GM12878 (cell line): Measurements from ENCODE around the gene TCF7L1. TPM values are rescaled to one million over a fixed set of nuclear protein-coding genes. Genes with fewer than 3 reads are reported as not detected.

Experiments
- ATAC-seq: fragments of 200-7000 bp; cut with Tn5 transposase; 3 replicates; pipeline ENCODE4 v1.9.1; 2020; ENCODE audit warnings: mild to moderate bottlenecking, moderate library complexity
- BruUV-seq: library from RNA; stranded (reverse); fragments of 400-500 nt; replicated peaks from 2 replicates; lab custom pipeline; 2021; lab: Mats Ljungman, UMichigan
- CTCF ChIA-PET: fragments of 300-600 bp; sonication (Branson Sonifier 250); formaldehyde crosslinking; extraction: SDS; loops from one replicate; lab custom pipeline; 2021; ENCODE audit warnings: inconsistent platforms; lab: Yijun Ruan, JAX
- POLR2A ChIA-PET: fragments of 350-600 bp; formaldehyde crosslinking; extraction: SDS; loops from one replicate; lab custom pipeline; 2021; ENCODE audit warnings: inconsistent platforms; lab: Charles Lee
- RAD21 ChIA-PET: fragments of 300-600 bp; sonication (Branson Sonifier 250); formaldehyde crosslinking; loops from one replicate; lab custom pipeline; 2023; ENCODE audit warnings: antibody characterized with exemption; ENCODE audit not compliant: unreplicated experiment; lab: Charles Lee
- SMC1A ChIA-PET: fragments of 300-600 bp; sonication (Branson Sonifier 250); formaldehyde crosslinking; loops from one replicate; lab custom pipeline; 2023; ENCODE audit not compliant: unreplicated experiment, uncharacterized antibody; lab: Charles Lee
- DNase-seq: peaks from one replicate; pipeline ENCODE4 v3.0.0-alpha.2; 2011; ENCODE audit warnings: low read depth, low spot score
- FAIRE-seq: peaks from 3 replicates; lab custom pipeline; 2011; peaks lifted over from hg19 to GRCh38; lab: Jason Lieb, UNC
- H2AFZ ChIP-seq: 2 replicates; pipeline ENCODE4 v1.6.0; 2011; ENCODE audit warnings: low read depth, low read length, control low read depth; ENCODE audit not compliant: control insufficient read depth
- H3K27ac ChIP-seq: 2 replicates; pipeline ENCODE4 v1.5.1; 2011; ENCODE audit warnings: control low read depth; ENCODE audit not compliant: control insufficient read depth, insufficient read depth
- H3K27me3 ChIP-seq, 2 experiments: replicated peaks in 1 of 2; 2 replicates each; pipeline versions ENCODE4 v1.6.0 to v1.6.1; 2011; ENCODE audit warnings: low read length in 1 of 2; ENCODE audit not compliant: control insufficient read depth in 2 of 2, insufficient read depth in 2 of 2
- H3K36me3 ChIP-seq, 2 experiments: 2 replicates each; pipeline ENCODE4 v1.5.1; 2011; ENCODE audit warnings: low read length in 1 of 2; ENCODE audit not compliant: control insufficient read depth in 2 of 2, insufficient read depth in 2 of 2
- H3K4me1 ChIP-seq: 2 replicates; pipeline ENCODE4 v1.6.1; 2011; ENCODE audit warnings: mild to moderate bottlenecking, low read length, moderate library complexity, mixed read lengths; ENCODE audit not compliant: control insufficient read depth, insufficient read depth
- H3K4me2 ChIP-seq: 2 replicates; pipeline ENCODE4 v1.6.0; 2011; ENCODE audit warnings: control low read depth; ENCODE audit not compliant: control insufficient read depth, insufficient read depth
- H3K4me3 ChIP-seq: fragments of 200-600 bp; sonication (generic); 2 replicates; pipeline ENCODE4 v1.5.1; 2016
- H3K79me2 ChIP-seq: 2 replicates; pipeline ENCODE4 v1.6.0; 2011; ENCODE audit warnings: low read length; ENCODE audit not compliant: control insufficient read depth, insufficient read depth
- H3K9ac ChIP-seq: 2 replicates; pipeline ENCODE4 v1.8.0; 2011; ENCODE audit warnings: low read length, control low read depth, mixed read lengths; ENCODE audit not compliant: control insufficient read depth, insufficient read depth
- H3K9me3 ChIP-seq: replicated peaks from 3 replicates; pipeline ENCODE4 v1.5.1; 2011; ENCODE audit warnings: mild to moderate bottlenecking, low read length; ENCODE audit not compliant: control insufficient read depth, insufficient read depth
- H4K20me1 ChIP-seq: 2 replicates; pipeline ENCODE4 v1.6.0; 2011; ENCODE audit not compliant: control insufficient read depth, insufficient read depth
- KLF5 ChIP-seq: fragments of 450-650 bp; IDR thresholded peaks from 2 replicates; pipeline ENCODE4 v1.6.1; 2014; ENCODE audit warnings: mild to moderate bottlenecking; ENCODE audit not compliant: partially characterized antibody
- whole genome bisulfite sequencing: methylation state at CpG from one replicate; pipeline ENCODE4 v1.1.6; 2016; ENCODE audit warnings: low lambda C conversion rate; ENCODE audit not compliant: insufficient replicate concordance, insufficient coverage; ENCODE audit errors: missing lambda C conversion rate; 5-methylcytosine and 5-hydroxymethylcytosine counted together
- in situ Hi-C: fragments of 300-500 bp; cut with MboI; formaldehyde crosslinking; loops from 9 replicates; pipeline ENCODE4 v1.14.3; 2018; ENCODE audit warnings: mixed read lengths
- intact Hi-C: fragments of 100-400 bp; cut with micrococcal nuclease; formaldehyde crosslinking; loops from one replicate; pipeline ENCODE4 v1.14.2; 2022; ENCODE audit not compliant: unreplicated experiment
- polyA plus RNA-seq, 11 experiments: library from polyadenylated mRNA; depleted of rRNA in 4 of 11; unstranded in 6 of 11; stranded (reverse) in 5 of 11; fragments of >200 nt; fragmentation: Nextera tagmentation in 4 of 11; fragmentation: Illumina TruSeq in 1 of 11; extraction: Ambion mirVana in 4 of 11; extraction: Trizol in 1 of 11; gene quantifications; 1 replicate in 1 of 11; 2 replicates in 10 of 11; pipeline versions ENCODE4 v1.2.1 to v1.2.3, GENCODE V29; 2011 to 2016; ENCODE audit warnings: inconsistent platforms in 2 of 11, missing spikeins in 2 of 11, low read depth in 1 of 11
- small RNA-seq: library from RNA; depleted of rRNA; stranded (forward); fragments of <200 nt; gene quantifications from one replicate; pipeline ENCODE3, GENCODE V24; 2014
- total RNA-seq, 4 experiments: library from RNA; depleted of rRNA in 3 of 4; stranded (reverse); fragments of >200 nt in 3 of 4; fragmentation: Illumina TruSeq in 1 of 4; extraction: Trizol in 1 of 4; gene quantifications; 2 replicates each; pipeline versions ENCODE4 v1.2.1 to v1.2.3, GENCODE V29; 2013 to 2021

Gene TCF7L1
- total and polyA plus RNA-seq, 10 of the 15 experiments (the other 5 are each of a cell fraction or from before 2014, with no cell fraction given): 0.03 to 0.11 (median 0.10) TPM; not detected in 7

DNA sequence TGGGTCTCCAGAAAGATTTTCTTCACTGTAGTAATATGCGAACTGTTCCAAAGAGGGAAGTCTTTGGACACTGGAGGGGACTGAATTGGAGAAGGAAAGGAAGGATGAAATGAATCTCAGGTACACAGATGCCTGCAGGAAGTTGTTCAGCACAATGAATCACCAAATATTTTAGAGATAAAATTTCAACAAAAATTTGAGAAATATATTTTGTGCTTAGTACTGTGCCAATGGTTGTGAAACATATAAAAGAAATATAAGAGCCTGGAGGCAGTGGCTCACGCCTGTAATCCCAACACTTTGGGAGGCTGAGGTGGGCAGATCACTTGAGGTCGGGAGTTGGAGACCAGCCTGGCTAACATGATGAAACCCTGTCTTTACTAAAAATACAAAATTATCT lies 224.5 kb downstream of the TCF7L1 start:
- BruUV-seq: no TSS peak
- CTCF ChIA-PET: no interaction called here
- FAIRE-seq (no peak), ATAC-seq (no peak), DNase-seq (no peak)
- RAD21 ChIA-PET: interaction anchor here (1.0 kb wide), 1 partner anchor 58 kb away, joined by 3 read pairs; no protein-coding TSS in a partner anchor
- no peak for TF ChIP-seq KLF5
- no peaks in the 10 kb centered on the region for H3K27me3 ChIP-seq
- SMC1A ChIA-PET: interaction anchor here (0.9 to 1.4 kb wide), 4 partner anchors 8 to 193 kb away, joined by 3 read pairs; no protein-coding TSS in a partner anchor
- peaks cover 4% of the 10 kb centered on the region for H3K4me1 ChIP-seq
- intact Hi-C loops: no loop called here
- no peak overlapping the region for H2AFZ ChIP-seq
- in situ Hi-C loops: no loop called here
- POLR2A ChIA-PET: interaction anchor here (0.5 to 1.2 kb wide), 4 partner anchors 31 to 540 kb away, joined by 3 to 7 read pairs (median 4); no protein-coding TSS in a partner anchor
- 0 out of 2 replicates have a peak overlapping the region, but pooled peaks have one; percentile 14 for H3K4me3 ChIP-seq
- no peak overlapping the region; the same call in 1 of the 2 replicates for H3K4me2 ChIP-seq
- H3K9me3 ChIP-seq: no peaks in the 10 kb centered on the region
- no peak overlapping the region for H3K27ac ChIP-seq
- WGBS: 92% methylated on average over 3 of the region's 3 CpGs
- no peak overlapping the region for H3K9ac ChIP-seq
- H4K20me1 ChIP-seq: no peaks in the 10 kb centered on the region
- H3K79me2 ChIP-seq: peaks cover 22% of the 10 kb centered on the region
- no peaks in the 10 kb centered on the region; a peak in 1 of 4 replicates for H3K36me3 ChIP-seq

Small RNAs within 50 kb of the gene (small RNA-seq; reads per million reads assigned to genes)
- gene AC093162.1 (not detected), gene RF00019 (not detected), gene RNU6-674P (not detected)

Other genes starting within 250 kb of the TCF7L1 start
- 3,507 and 4,221 TPM in 2 replicates for gene TMSB10, start 227.7 kb upstream of the TCF7L1 start, total RNA-seq (2014; rRNA removed)
- 4,753 and 4,822 TPM in 2 replicates for gene TMSB10, start 227.7 kb upstream of the TCF7L1 start, total RNA-seq (2014; rRNA removed; fragmentation: Illumina TruSeq; extraction: Trizol)
- 2,058 and 2,139 TPM in 2 replicates for gene TMSB10, start 227.7 kb upstream of the TCF7L1 start, total RNA-seq (2021)
- 1,406 and 1,750 TPM in 2 replicates for gene TMSB10, start 227.7 kb upstream of the TCF7L1 start, polyA plus RNA-seq (2011; rRNA removed)
- gene TMSB10, start 227.7 kb upstream of the TCF7L1 start, polyA plus RNA-seq (2014; fragmentation: Illumina TruSeq; extraction: Trizol): 3,467 and 4,619 TPM in 2 replicates
- 1,000 to 10,000 TPM; 2,817 to 3,116 TPM for gene TMSB10, start 227.7 kb upstream of the TCF7L1 start, polyA plus RNA-seq (2014; fragmentation: Nextera tagmentation; extraction: Ambion mirVana)
- 3,894 and 4,860 TPM in 2 replicates for gene TMSB10, start 227.7 kb upstream of the TCF7L1 start, polyA plus RNA-seq (2014; rRNA removed)
- gene TMSB10, start 227.7 kb upstream of the TCF7L1 start, polyA plus RNA-seq (2016; fragmentation: Nextera tagmentation; extraction: Ambion mirVana): 1,000 to 10,000 TPM; 3,322 to 3,441 TPM
- gene KCMF1, start 162.2 kb upstream of the TCF7L1 start, total RNA-seq (2014; rRNA removed): 38.8 and 45.1 TPM in 2 replicates
- 48.2 and 51.8 TPM in 2 replicates for gene KCMF1, start 162.2 kb upstream of the TCF7L1 start, total RNA-seq (2014; rRNA removed; fragmentation: Illumina TruSeq; extraction: Trizol)
- 77.1 and 82.5 TPM in 2 replicates for gene KCMF1, start 162.2 kb upstream of the TCF7L1 start, total RNA-seq (2021)
- gene KCMF1, start 162.2 kb upstream of the TCF7L1 start, polyA plus RNA-seq (2011; rRNA removed): 124 and 137 TPM in 2 replicates
- gene KCMF1, start 162.2 kb upstream of the TCF7L1 start, polyA plus RNA-seq (2014; fragmentation: Illumina TruSeq; extraction: Trizol): 48.2 and 72.3 TPM in 2 replicates
- 1 to 10 TPM; 8.4 to 9.8 TPM for gene KCMF1, start 162.2 kb upstream of the TCF7L1 start, polyA plus RNA-seq (2014; fragmentation: Nextera tagmentation; extraction: Ambion mirVana)
- 43.1 and 47.1 TPM in 2 replicates for gene KCMF1, start 162.2 kb upstream of the TCF7L1 start, polyA plus RNA-seq (2014; rRNA removed)
- gene KCMF1, start 162.2 kb upstream of the TCF7L1 start, polyA plus RNA-seq (2016; fragmentation: Nextera tagmentation; extraction: Ambion mirVana): 10 to 100 TPM; 27.2 to 30.6 TPM
- 35.2 and 37.2 TPM in 2 replicates for gene TGOLN2, start 194.6 kb downstream of the TCF7L1 start, total RNA-seq (2014; rRNA removed)
- 35.3 and 36.9 TPM in 2 replicates for gene TGOLN2, start 194.6 kb downstream of the TCF7L1 start, total RNA-seq (2014; rRNA removed; fragmentation: Illumina TruSeq; extraction: Trizol)
- gene TGOLN2, start 194.6 kb downstream of the TCF7L1 start, total RNA-seq (2021): 62.6 and 64.7 TPM in 2 replicates
- 82.3 and 92.3 TPM in 2 replicates for gene TGOLN2, start 194.6 kb downstream of the TCF7L1 start, polyA plus RNA-seq (2011; rRNA removed)
- gene TGOLN2, start 194.6 kb downstream of the TCF7L1 start, polyA plus RNA-seq (2014; fragmentation: Illumina TruSeq; extraction: Trizol): 75.7 and 79.2 TPM in 2 replicates
- 10 to 100 TPM; 13.8 to 21.6 TPM for gene TGOLN2, start 194.6 kb downstream of the TCF7L1 start, polyA plus RNA-seq (2014; fragmentation: Nextera tagmentation; extraction: Ambion mirVana)
- 61.9 and 64.4 TPM in 2 replicates for gene TGOLN2, start 194.6 kb downstream of the TCF7L1 start, polyA plus RNA-seq (2014; rRNA removed)
- gene TGOLN2, start 194.6 kb downstream of the TCF7L1 start, polyA plus RNA-seq (2016; fragmentation: Nextera tagmentation; extraction: Ambion mirVana): 10 to 100 TPM; 48.1 to 50.7 TPM
- 26.5 and 27.6 TPM in 2 replicates for gene RETSAT, start 221.1 kb downstream of the TCF7L1 start, total RNA-seq (2014; rRNA removed)
- gene RETSAT, start 221.1 kb downstream of the TCF7L1 start, total RNA-seq (2014; rRNA removed; fragmentation: Illumina TruSeq; extraction: Trizol): 22.5 and 22.8 TPM in 2 replicates
- gene RETSAT, start 221.1 kb downstream of the TCF7L1 start, total RNA-seq (2021): 23.6 and 26.2 TPM in 2 replicates
- 19.2 and 25.1 TPM in 2 replicates for gene RETSAT, start 221.1 kb downstream of the TCF7L1 start, polyA plus RNA-seq (2011; rRNA removed)
- 20.4 and 28.8 TPM in 2 replicates for gene RETSAT, start 221.1 kb downstream of the TCF7L1 start, polyA plus RNA-seq (2014; fragmentation: Illumina TruSeq; extraction: Trizol)
- gene RETSAT, start 221.1 kb downstream of the TCF7L1 start, polyA plus RNA-seq (2014; fragmentation: Nextera tagmentation; extraction: Ambion mirVana): 1 to 10 TPM; 3.3 to 4.4 TPM
- 21.3 and 21.6 TPM in 2 replicates for gene RETSAT, start 221.1 kb downstream of the TCF7L1 start, polyA plus RNA-seq (2014; rRNA removed)
- gene RETSAT, start 221.1 kb downstream of the TCF7L1 start, polyA plus RNA-seq (2016; fragmentation: Nextera tagmentation; extraction: Ambion mirVana): 10 to 100 TPM; 12.8 to 15.2 TPM
- gene ELMOD3, start 221.4 kb downstream of the TCF7L1 start, total RNA-seq (2014; rRNA removed): 11.0 and 14.6 TPM in 2 replicates
- 10.0 and 10.4 TPM in 2 replicates for gene ELMOD3, start 221.4 kb downstream of the TCF7L1 start, total RNA-seq (2014; rRNA removed; fragmentation: Illumina TruSeq; extraction: Trizol)
- gene ELMOD3, start 221.4 kb downstream of the TCF7L1 start, total RNA-seq (2021): 10.1 and 11.2 TPM in 2 replicates
- 19.0 and 19.1 TPM in 2 replicates for gene ELMOD3, start 221.4 kb downstream of the TCF7L1 start, polyA plus RNA-seq (2011; rRNA removed)
- gene ELMOD3, start 221.4 kb downstream of the TCF7L1 start, polyA plus RNA-seq (2014; fragmentation: Illumina TruSeq; extraction: Trizol): 13.5 and 14.0 TPM in 2 replicates
- 1 to 10 TPM; 1.2 to 2.7 TPM for gene ELMOD3, start 221.4 kb downstream of the TCF7L1 start, polyA plus RNA-seq (2014; fragmentation: Nextera tagmentation; extraction: Ambion mirVana)
- 12.9 and 18.8 TPM in 2 replicates for gene ELMOD3, start 221.4 kb downstream of the TCF7L1 start, polyA plus RNA-seq (2014; rRNA removed)
- 10 to 100 TPM; 13.9 to 14.4 TPM for gene ELMOD3, start 221.4 kb downstream of the TCF7L1 start, polyA plus RNA-seq (2016; fragmentation: Nextera tagmentation; extraction: Ambion mirVana)